Measurements from ENCODE around the gene TYK2. TPM values are rescaled to one million over a fixed set of nuclear protein-coding genes. Genes with fewer than 3 reads are reported as not detected.

Gene TYK2
- total RNA-seq, 1 experiment from 2014 or later, result 66.4 TPM

- CTCF ChIA-PET, result interaction anchor here (1.0 to 5.1 kb wide), 7 partner anchors 48 to 151 kb away, joined by 3 to 55 read pairs (median 6); partner anchors contain the start of genes ICAM1 and TYK2
Measured at GRCh38 chr19:10332158-10332964, 48.0 kb downstream of the TYK2 start.

GRCh38 chr19:10329555-10329954, 50.8 kb downstream of the TYK2 start:
- no peak for DNase-seq (ENCODE audit: low spot score)
- no peak overlapping the region for H3K27ac Mint-ChIP-seq

More at GRCh38 chr19:10332158-10332964, 48.0 kb downstream of the TYK2 start:
- DNase-seq (ENCODE audit: low spot score) (no peak), ATAC-seq (no peak)
- POLR2A ChIA-PET, result interaction anchor here (0.8 to 1.5 kb wide), 2 partner anchors 12 to 43 kb away, joined by 3 to 4 read pairs; partner anchors contain the start of gene ICAM5
- no peaks in the 10 kb centered on the region for H3K9me3 Mint-ChIP-seq
- H3K4me1 Mint-ChIP-seq, result peaks cover 16% of the 10 kb centered on the region
- TF ChIP-seq ZNF425 (CRISPR knock-in tag; conservative IDR thresholded peaks at IDR 0.05), result no peak
- 0 out of 2 replicates have a peak, but pooled peaks have one; percentile 35 for TF ChIP-seq KAT7 (CRISPR knock-in tag; IDR thresholded peaks at IDR 0.05; ENCODE audit: borderline replicate concordance)
- TF ChIP-seq FOXP1 (CRISPR knock-in tag; IDR thresholded peaks at IDR 0.05; ENCODE audit: borderline replicate concordance), result 0 out of 2 replicates have a peak, but pooled peaks have one; percentile 33
- peak overlapping the region; percentile 93 for H3K4me3 Mint-ChIP-seq
- H3K36me3 Mint-ChIP-seq, result peaks cover 27% of the 10 kb centered on the region
- H3K27ac Mint-ChIP-seq, result peak overlapping the region; percentile 90
- peaks cover 10% of the 10 kb centered on the region for H3K27me3 Mint-ChIP-seq (ENCODE audit: low read depth)

More at GRCh38 chr19:10329555-10329954, 50.8 kb downstream of the TYK2 start:
- H3K4me1 Mint-ChIP-seq, result peaks cover 13% of the 10 kb centered on the region
- TF ChIP-seq FOXK1 (CRISPR knock-in tag; IDR thresholded peaks at IDR 0.05), result no peak
- TF ChIP-seq ATF1 (CRISPR knock-in tag; IDR thresholded peaks at IDR 0.05), result no peak
- TF ChIP-seq E2F5 (CRISPR knock-in tag; IDR thresholded peaks at IDR 0.05), result no peak
- no peak for TF ChIP-seq ZBTB43 (CRISPR knock-in tag; IDR thresholded peaks at IDR 0.05)
- TF ChIP-seq ELF4 (CRISPR knock-in tag; IDR thresholded peaks at IDR 0.05; ENCODE audit: low read depth), result no peak
- no peak for TF ChIP-seq EMX1 (CRISPR knock-in tag; IDR thresholded peaks at IDR 0.05)
- TF ChIP-seq AR (CRISPR knock-in tag; IDR thresholded peaks at IDR 0.05), result no peak
- no peak for TF ChIP-seq ESRRA (CRISPR knock-in tag; IDR thresholded peaks at IDR 0.05; ENCODE audit: borderline replicate concordance)
- no peak for TF ChIP-seq ZNF532 (CRISPR knock-in tag; IDR thresholded peaks at IDR 0.05; ENCODE audit: borderline replicate concordance)
- TF ChIP-seq TP53 (CRISPR knock-in tag; IDR thresholded peaks at IDR 0.05), result no peak
- no peak for TF ChIP-seq ZNF671 (CRISPR knock-in tag; IDR thresholded peaks at IDR 0.05)
- H3K4me3 Mint-ChIP-seq, result no peak overlapping the region
- H3K27me3 Mint-ChIP-seq (ENCODE audit: low read depth), result peaks cover 5% of the 10 kb centered on the region; the same call in 1 of the 2 replicates
- CTCF ChIA-PET, result interaction anchor here (0.8 kb wide), 1 partner anchor 61 kb away, joined by 4 read pairs; no protein-coding TSS in a partner anchor
- POLR2A ChIA-PET, result no interaction called here
- no peaks in the 10 kb centered on the region for H3K9me3 Mint-ChIP-seq
- peaks cover 37% of the 10 kb centered on the region for H3K36me3 Mint-ChIP-seq
- no peak for ATAC-seq
